H4 (cell line): ENCODE results near the gene NT5DC1. TPM values are rescaled to one million over a fixed set of nuclear protein-coding genes. Genes with fewer than 3 reads are reported as not detected.

Source experiments
- DNase-seq: peaks from one replicate; pipeline ENCODE4 v3.0.0-alpha.2; 2015; ENCODE audit warnings: low spot score
- total RNA-seq: library from RNA; depleted of rRNA; stranded (reverse); fragments of >200 nt; shearing (Covaris generic); gene quantifications from 2 replicates; pipeline ENCODE4 v1.2.3, GENCODE V29; 2014

The NT5DC1 gene
- total RNA-seq, 1 experiment from 2014 or later, result 8.2 TPM

DNA sequence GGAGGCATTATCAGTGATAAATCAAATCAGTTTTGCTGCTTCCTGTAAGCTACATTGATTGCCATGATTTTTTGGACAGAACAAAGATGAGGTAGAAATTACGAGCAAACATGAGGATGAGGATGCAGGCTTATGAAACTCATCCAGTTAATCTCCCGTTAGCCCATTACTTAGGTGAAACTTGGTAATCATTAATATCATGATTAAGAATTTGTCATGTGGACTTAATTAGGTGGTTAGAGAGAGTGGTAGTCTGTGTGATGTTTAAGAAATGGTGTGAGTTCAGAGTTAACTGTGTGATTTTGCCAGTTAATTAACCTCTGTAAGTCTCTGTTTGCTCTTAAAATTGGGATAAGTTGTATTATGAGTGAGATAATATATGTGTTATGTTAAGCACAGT, 91.2 kb downstream of the NT5DC1 start:
- no peak for DNase-seq

DNA sequence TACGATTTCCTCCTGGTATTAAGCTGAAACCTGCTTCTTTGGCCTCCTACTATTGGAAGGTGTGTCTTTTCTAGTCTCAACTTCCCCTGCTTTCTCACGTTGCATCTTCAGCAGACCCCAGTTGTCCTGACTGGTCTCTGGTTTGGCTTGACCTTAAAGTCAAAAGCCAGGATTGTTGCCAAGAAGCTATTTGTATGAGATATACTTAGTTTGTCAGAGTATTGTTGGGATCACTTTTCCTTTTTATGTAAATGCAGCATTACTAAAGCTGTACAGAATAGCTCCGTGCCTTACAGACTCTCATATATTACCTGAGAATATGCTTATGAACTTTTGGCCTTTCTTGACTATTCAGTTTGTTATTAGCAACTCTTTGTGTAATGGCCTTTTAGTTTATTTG, 92.1 kb downstream of the NT5DC1 start:
- no peak for DNase-seq

DNA sequence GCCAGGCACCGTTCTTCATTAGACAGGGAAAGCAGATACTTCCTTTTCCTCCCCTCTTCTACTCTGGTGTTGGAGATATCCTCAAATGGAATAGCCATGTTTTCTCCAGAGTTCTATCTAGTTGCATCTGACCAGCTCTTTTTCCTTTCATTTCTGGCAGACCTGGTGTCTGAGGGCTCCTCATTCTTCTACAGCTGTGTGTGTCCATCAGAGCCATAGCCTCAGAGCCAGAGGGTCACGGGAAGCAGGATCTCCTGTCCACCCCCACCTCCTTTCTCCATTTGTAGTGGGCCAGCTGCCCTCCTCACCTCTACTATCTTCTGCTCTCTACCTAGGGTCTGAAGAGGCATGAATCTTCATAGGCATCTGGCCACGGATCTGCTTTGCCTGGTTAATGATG, 96.2 kb downstream of the NT5DC1 start:
- no peak for DNase-seq

DNA sequence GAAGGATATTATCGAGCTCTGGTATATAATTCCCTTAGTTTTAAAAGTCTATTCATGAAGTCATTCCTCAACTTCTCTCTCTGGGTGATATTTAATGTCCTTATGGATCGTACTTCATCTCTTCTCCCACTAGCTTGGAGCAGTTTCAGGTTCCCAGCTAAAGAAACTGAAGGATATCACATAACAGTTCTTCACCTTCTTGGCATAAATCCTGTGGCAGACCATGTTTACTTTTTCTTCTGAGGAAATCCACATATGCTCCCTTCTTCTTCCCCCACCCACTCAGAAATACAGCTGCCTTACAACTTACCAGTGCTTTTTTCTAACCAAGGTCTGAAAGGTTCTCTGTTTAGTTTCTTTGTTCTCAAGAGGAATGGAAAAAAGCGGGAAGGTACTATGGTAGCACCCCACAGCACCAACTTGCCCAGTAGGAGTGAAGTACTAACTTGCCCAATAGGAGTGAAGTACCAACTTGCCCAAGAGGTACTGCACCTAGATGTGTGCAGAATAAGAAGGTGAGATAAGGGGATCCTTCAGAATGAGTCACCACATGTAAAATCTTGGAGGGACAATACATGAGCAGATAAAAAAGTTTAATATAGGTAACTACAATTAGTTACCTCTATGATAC, 100.1 kb downstream of the NT5DC1 start:
- DNase-seq, result peak; percentile 31

DNA sequence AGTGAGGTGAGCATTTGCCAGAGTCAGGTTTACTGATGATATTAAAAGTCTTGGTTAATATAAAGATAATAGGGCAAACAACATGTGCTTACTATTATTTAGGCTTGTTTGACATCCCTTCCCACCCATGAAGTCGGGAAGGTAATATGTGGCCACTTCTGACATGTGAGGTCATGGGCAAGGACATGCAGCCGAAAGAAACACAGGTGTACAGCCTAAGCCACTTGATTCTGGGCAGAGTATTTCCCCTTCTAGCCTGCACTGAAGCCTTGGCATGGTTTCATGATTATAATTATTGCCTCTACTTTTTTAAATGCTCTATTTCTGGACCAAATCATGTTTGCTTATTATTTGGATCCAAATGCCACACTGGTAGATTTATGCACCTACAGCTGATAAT, 100.9 kb downstream of the NT5DC1 start:
- no peak for DNase-seq

DNA sequence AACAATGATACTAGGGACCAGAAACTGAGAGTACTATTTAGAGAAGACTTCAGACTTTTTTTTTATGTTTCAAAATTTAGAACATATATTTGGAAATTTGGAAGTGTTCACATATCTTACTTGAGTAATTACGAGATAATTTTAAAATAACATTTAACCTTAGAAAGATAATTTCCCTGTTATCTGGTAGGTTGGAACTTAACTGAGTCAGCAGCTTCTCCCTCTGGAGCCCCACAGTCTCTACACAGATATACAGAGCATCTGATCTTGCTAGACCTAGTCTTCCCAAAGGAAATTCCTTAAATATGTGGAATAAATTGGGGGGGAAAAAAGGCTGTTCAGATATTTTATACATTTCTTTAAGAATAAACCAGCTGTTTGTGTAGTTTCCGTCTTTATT, 104.6 kb downstream of the NT5DC1 start:
- no peak for DNase-seq

DNA sequence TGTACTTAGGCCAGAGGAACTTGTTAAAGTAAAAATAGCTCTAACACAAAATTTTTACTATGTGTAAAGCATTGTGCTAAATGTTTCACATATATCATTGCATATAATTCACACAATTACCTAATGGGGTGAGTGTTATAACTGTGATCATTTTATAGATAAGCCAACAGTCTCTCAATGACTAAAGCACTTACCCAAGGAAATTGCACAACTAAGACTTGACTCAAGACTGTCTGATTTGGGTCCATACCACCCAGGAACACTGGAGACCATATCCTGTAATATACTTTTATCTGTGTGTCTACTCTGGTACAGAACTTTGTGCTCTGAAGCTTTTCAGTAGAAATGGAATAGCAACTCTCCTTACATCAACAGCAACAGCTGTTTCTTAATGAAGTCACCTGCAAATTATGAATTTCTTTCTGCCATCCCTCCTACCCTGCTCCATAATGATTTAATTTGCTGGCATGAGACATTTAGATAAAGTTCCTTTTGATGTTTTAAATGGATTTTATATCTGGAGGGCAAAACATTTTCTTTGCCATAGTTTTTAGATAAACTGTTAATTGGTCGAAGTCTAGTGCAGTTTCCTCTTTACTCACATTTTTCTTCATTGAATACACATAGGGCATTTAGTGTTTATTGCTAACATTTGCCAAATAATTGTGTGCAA, 105.7 kb downstream of the NT5DC1 start:
- DNase-seq, result no peak

DNA sequence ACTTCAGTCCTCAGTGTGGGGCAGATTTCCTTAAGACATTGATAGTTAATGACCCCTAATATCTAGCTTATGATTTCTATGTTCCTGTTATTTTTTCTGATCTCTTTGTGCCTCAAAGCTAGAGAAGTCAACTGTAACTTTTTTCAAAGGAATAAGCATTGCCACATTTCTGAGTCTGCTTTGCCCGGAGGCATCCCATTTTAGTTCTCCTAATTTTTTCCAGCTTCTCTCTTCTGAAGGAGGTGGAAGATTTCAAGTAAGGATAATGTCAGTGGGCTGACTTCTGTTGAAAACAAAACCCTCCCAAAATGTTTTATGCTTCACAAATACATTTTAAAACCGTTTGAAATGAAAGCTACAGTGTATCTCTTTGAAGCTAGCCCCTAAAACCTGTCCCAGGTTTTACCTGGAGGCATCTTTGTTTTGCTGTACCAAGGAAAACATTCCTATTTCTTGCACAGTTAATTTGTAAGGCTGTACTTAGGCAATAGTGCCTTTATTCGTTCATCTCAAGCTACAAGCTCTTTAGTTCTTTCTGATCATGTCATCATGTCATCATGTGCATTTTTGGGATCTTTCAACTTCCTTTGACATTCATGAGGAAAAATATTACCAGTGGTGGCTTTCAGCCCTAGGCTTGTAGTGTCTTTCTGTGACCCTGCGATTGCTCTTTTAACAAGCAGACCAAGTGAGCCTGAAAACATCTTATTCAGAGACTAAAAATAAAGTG, 107.6 kb downstream of the NT5DC1 start:
- DNase-seq, result no peak

DNA sequence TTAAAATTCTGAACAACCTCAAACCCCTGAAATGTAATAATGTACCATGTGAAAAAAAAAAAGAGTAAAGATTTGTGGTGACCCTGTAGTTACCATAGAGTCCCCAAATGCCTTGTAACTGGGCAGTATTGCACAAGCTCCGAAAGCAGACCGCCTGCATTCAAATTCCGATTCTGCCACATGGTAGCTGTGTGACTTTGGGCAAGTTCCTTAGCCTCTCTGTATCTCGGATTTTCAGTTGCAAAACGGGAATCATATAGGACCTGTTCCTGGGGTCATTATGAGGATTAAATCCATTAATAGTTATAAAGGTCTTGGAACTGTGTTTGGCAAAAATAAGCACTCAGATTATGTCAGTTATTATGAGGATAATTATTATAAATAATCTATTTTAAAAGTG, 109.7 kb downstream of the NT5DC1 start:
- no peak for DNase-seq

DNA sequence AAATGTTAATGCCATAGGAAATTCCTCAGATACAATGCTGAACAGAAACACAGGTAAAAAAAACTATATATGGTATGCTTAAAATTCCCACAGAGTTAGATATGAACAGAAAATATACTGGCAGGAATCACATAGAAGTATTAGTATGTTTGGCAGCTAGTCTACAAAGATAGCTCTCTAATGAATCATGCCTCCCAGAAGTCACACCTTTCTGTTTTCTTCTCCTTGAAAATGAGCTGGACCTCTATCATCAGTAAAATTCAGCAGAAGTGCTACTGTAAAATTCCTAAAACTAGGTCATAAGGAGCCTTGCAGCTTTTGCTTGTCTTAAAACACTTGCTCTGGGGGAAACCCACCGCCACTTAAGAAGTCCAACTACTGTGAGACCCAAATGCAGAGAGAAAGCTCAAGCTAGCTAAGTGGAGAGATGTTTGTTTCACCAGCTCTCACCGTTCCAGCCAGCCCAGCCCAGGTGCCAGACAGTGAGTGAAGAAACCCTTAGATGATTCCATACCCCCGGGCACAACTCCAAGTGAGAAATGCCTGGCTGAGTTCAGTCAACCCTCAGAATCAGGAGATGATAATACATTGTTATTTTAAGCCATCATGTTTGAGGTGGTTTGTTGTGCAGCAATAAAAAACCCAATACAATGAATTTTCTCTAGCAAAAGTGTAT, 110.2 kb downstream of the NT5DC1 start:
- DNase-seq, result peak; percentile 5

DNA sequence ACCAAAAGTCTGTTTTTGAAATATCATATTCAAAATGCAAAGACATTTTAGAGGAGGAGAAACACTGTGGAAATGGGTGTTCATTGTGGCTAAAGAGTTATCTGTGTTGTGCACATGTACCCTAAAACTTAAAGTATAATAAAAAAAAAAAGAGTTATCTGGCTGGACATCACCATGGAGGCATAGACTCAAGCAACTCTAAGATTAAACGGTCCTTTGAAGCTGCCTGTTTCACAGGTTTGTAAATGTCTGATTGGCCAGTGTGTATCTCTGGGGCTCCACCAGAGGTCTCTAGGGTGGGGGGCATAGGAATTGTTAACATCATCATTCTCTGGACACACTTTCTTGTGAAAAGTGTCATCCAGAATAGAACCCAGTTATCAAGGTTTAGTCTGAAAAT, 114.0 kb downstream of the NT5DC1 start:
- DNase-seq, result no peak

DNA sequence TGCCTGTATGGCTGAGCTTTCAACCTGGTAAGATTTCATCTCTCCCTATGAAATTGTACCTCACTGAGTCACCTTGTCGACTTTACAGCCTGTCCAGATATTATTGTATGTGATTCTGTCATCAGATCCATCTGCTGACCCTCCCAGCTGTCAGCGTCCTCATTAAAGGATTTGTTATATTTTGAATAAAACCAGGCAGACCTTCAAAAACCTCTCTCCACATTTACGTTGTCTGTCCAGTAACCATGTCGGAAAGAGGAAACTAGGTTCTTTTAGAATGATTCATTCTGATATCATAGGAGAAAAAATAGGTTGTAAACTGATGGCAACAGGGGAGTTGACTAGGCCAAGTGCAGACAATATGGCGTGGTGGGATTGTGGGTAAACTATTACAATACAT, 114.8 kb downstream of the NT5DC1 start:
- DNase-seq, result no peak

DNA sequence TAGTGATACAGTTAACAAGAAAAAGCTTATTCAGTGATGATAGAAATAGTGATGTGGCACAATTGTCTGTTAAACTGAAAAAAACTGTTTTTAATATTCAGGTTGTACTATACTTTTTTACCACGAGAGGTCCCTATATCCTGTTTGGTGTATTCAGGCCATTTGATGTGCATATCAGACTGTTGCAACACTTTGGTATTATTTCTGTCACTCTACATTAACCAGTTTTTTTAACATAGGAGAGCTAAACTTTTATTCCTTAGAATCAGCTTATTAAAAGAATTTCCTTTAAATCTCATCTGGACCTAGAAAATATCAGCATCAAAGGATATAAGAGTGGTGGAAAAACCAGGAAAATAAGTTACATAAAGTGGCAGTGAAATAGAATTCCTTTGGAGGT, 116.4 kb downstream of the NT5DC1 start:
- DNase-seq, result peak; percentile 12

DNA sequence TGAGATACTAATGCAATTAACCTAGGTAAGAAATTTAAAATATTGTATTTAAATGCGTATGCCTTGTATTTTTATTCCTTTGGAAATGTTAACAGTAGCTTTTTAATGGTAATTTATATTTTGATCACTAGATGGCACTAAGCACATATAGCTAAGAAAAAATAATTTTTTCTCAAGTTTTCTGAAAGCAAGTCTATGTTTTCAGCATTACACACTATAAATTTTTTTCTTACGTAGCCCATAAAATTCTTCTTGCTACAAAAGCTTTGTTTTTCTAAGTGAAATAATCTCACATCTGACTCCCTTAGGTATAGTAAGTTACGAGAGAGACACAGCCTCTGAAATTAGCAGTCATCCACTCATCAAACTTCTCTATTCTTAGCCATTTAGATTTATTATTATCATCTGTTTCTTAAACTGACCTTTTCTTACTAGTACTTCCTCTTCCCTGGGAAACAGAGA, 117.5 kb downstream of the NT5DC1 start:
- no peak for DNase-seq

DNA sequence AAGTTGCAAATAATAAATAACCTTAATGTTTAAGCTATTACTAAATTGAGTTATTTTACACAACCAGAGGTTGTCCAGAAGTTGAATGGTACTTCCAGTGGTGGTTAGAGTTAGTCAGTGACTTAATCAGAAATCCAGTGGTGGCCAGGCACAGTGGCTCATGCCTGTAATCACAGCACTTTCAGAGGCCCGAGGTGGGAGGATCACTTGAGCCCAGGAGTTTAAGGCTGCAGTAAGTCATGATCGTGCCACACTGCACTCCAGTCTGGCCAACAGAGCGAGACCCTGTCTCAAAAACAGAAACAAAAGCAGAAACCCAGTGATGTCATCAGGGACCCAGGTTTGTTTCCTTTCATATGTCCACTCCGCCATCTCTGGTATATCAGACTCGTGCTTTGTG, 118.2 kb downstream of the NT5DC1 start:
- DNase-seq, result no peak

DNA sequence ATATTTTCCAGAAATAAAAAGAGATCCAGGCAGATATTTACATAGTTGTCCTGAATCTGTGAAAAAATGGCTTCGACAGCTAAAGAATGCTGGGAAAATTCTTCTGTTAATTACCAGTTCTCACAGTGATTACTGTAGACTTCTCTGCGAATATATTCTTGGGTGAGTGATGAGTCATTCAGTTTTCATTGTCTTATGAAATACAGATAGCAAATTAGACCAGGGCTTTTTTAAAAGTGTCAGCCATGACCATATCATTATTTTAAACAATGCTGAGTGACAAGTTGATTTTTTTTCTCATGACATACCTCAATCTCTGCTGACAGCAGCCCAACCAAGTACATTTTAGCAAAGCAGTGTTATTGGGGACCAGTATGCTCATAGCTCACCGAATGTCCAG, 120.4 kb downstream of the NT5DC1 start:
- DNase-seq, result no peak

DNA sequence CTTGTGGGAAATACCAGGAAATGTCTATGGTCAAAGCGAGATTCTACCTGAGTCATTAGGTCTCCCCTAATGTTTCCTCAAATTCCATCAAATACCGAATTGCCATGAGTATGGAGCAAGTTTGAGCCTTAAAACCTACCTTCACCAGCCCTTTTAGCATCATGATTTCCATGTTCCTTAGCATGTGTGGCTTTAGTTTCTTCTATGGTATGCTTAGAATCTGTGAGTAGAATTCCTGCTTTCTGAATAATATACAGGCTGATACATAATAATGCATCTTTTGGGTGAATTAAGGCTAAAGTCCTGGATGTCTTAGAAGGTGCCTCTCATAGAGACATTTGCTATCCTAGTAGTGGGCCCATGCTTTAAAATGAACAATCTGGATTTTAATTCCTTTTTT, 121.3 kb downstream of the NT5DC1 start:
- DNase-seq, result no peak

DNA sequence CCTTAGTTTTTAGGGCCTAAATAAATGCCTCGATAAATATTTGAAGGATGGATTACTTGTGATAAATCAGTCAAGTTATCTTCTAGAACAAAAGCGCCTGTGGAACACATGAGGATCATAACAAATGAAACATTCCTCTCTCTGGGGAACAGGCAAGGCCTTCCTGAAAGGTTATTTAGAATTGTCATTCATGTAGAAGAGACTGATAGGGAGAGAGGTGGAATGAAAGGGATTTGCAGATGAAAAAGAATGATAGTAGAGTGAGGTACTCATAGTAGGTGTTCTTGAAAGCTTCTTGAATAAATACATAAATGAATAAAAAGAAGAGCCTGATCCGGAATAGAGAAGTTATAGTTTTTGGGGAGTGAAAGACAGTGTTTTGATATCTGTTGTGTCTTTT, 122.7 kb downstream of the NT5DC1 start:
- no peak for DNase-seq

DNA sequence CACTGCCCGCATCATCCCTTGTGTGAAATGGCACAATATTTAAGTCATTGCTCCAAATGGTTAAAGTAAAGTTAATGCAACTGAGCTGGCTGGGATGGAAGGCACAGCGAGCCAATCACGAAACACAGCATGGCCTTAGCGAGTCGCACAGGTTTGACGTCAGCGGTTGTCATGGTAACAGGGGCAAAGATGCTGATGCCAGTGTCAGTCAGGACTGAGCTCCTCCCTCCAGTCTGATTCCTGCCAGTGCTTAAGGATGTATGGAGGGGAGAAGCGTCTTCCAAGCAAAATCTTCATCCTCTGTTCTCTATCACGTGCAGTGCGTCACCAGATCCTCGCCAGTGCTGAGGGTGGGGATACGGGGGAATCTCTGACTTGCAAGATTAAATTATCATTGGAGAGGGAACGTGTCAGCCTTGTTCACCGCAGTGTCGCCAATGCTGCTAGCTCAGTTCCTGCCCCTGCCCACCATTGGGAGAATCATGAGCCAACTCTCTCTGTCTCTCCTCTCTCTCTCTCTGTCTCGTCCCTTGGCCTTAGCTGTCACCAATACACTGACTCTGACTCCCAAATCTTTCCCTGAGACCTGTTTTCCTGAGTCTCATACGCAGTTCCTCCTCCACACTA, 128.7 kb downstream of the NT5DC1 start:
- peak; percentile 6 for DNase-seq

DNA sequence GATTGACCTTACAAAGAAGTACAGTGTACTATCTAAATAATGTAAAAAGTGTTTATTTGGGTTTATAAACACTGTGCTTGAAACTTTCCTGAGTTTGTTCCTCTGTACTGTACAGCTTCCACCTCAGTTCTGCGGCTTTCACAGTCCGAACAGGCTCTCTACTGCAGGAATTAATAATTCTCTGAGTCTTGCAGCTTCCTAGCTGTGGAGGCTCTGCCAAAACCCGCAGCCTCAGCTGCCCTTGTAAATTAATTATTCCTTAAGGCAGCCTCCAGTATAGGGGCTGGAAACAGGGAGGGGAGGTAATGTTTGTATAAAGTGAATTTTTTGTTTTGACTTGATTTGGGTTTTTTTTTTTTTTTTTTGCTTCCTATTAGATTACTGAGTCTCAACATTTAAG, 134.0 kb downstream of the NT5DC1 start:
- no peak for DNase-seq

DNA sequence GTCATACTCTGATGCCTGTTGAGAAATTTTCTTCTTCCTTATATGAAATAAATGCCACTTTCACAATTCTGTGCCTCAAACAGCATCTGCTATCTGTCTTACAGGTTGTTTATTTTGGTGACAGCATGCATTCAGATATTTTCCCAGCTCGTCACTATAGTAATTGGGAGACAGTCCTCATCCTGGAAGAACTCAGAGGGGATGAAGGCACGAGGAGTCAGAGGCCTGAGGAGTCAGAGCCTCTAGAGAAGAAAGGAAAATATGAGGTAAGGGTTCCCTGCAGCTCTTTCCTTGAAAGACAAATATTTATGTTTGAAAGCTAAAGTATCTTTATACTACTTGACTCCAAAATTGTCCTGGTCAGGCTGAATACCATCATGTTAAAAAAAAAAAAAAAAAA, 137.4 kb downstream of the NT5DC1 start:
- DNase-seq, result no peak

DNA sequence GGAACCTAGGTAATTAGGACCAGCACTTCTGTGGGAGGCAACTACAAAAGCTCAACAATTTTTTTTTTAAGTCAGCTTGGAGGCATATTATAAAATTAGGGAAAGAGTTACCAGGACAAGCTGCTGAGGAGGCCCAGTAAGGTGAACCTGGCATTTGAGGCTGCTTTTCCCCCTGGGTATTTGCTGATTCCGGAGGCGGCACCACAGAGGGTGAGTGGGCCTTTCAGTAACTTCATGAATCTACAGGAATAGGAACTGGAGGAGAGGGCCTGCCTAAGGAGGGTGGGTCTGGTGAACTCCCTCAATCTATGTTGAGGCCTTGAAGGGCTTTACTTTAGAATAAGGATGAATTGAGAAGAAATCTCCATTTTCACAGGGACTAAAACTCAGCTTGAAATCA, 138.6 kb downstream of the NT5DC1 start:
- no peak for DNase-seq
